Measurements from ENCODE around the gene IL36A. TPM values are rescaled to one million over a fixed set of nuclear protein-coding genes. Genes with fewer than 3 reads are reported as not detected.

IL36A gene
- total RNA-seq, 1 experiment from 2014 or later: not detected

DNA sequence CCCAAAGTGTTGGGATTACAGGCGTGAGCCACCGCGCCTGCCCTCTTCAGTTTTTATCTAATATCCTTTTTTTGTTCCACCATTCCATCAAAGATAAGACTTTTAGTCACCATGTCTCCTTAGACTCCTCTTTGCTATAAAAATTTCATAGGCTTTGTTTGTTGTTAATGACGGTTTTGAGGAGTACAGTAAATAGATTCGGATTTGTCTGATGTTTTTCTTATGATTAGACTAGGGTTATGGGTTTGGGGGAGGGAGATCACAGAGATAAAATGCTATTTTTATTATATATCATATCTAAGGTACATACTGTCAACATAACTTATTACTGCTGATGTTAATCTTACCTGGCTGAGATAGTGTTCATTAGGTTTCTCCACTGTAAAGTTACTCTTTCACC is 41.2 kb downstream of the IL36A start:
- intact Hi-C loops (cut with micrococcal nuclease; ENCODE audit: unreplicated experiment): no loop called here
- CTCF ChIA-PET: no interaction called here
- Histone ChIP-seq H3K4me1 (ENCODE audit: insufficient read depth, low read length, poor library complexity, severe bottlenecking) (no peaks in the 10 kb centered on the region), H3K36me3 (ENCODE audit: insufficient read depth, low read length, poor library complexity, severe bottlenecking) (no peaks in the 10 kb centered on the region), H3K27ac (ENCODE audit: low read depth, low read length, poor library complexity, severe bottlenecking) (no peak overlapping the region), H3K4me3 (ENCODE audit: low read depth, low read length, poor library complexity, severe bottlenecking) (no peak overlapping the region), H3K27me3 (replicated peaks; ENCODE audit: insufficient read depth, low read depth, low read length, poor library complexity) (peaks cover 10% of the 10 kb centered on the region), H3K9me3 (ENCODE audit: low read depth, low read length, poor library complexity, severe bottlenecking) (no peaks in the 10 kb centered on the region)
- POLR2A ChIA-PET (ENCODE audit: low non-redundant PET): no interaction called here
- TF ChIP-seq, protein P1, sequence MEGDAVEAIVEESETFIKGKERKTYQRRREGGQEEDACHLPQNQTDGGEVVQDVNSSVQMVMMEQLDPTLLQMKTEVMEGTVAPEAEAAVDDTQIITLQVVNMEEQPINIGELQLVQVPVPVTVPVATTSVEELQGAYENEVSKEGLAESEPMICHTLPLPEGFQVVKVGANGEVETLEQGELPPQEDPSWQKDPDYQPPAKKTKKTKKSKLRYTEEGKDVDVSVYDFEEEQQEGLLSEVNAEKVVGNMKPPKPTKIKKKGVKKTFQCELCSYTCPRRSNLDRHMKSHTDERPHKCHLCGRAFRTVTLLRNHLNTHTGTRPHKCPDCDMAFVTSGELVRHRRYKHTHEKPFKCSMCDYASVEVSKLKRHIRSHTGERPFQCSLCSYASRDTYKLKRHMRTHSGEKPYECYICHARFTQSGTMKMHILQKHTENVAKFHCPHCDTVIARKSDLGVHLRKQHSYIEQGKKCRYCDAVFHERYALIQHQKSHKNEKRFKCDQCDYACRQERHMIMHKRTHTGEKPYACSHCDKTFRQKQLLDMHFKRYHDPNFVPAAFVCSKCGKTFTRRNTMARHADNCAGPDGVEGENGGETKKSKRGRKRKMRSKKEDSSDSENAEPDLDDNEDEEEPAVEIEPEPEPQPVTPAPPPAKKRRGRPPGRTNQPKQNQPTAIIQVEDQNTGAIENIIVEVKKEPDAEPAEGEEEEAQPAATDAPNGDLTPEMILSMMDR (conservative IDR thresholded peaks at IDR 0.05; ENCODE audit: low read depth, low read length): no peak
- TF ChIP-seq EZH2 (IDR thresholded peaks at IDR 0.05; ENCODE audit: borderline replicate concordance, low read depth, low read length, poor library complexity, severe bottlenecking): no peak
- no peak for DNase-seq (ENCODE audit: low spot score)
- BruUV-seq (replicated peaks): no TSS peak

DNA sequence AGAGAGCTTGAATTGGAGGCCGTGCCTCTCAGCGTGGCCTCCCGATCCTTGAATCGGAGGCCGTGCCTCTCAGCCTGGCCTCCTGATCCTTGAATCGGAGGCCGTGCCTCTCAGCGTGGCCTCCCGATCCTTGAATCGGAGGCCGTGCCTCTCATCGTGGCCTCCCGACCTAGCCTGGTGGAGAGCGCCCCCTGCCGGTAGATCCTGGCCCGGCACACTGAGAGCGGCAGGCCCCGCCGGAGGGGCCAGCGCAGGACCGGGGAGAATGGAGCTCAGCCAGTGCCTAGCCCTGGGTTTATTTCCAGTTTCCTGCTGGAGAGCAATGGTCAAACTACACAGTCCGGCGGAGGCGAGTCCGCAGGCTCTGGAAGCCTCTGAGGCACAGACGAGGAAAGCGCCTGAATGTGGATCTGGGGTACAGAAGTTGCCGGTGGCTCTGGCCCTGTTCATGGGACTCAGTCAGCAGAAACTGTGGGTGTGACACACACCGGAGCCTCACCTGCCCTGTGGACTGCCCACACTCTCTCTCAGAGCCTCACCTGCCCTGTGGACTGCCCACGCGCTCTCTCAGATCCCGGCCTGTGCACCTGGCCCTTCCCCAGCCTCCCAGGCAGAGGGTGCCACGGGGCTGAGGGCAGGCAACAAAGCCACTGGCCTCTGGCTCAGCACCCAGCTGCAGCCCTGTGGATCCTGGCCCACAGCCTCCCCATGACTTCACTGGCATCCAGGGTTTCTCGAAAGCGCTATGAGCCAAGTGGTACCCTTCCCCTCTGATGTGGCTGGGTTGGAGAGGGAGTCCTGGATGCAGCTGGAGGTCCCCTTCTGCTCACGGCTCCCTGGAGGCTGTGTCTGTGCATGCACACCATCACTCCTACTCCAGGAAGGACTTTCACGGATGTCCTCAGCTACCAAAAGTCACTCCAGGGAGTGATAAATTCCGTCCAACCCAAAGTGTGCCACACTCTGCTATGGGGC is 45.9 kb downstream of the IL36A start:
- ChIA-PET CTCF (no interaction called here), POLR2A (ENCODE audit: low non-redundant PET) (no interaction called here)
- TF ChIP-seq, protein P1 (conservative IDR thresholded peaks at IDR 0.05; ENCODE audit: low read depth, low read length): no peak
- TF ChIP-seq EZH2 (IDR thresholded peaks at IDR 0.05; ENCODE audit: borderline replicate concordance, low read depth, low read length, poor library complexity, severe bottlenecking): no peak
- no peaks in the 10 kb centered on the region for H3K4me1 ChIP-seq (ENCODE audit: insufficient read depth, low read length, poor library complexity, severe bottlenecking)
- intact Hi-C loops (cut with micrococcal nuclease; ENCODE audit: unreplicated experiment): no loop called here
- H3K4me3 ChIP-seq (ENCODE audit: low read depth, low read length, poor library complexity, severe bottlenecking): no peak overlapping the region
- H3K27me3 ChIP-seq (replicated peaks; ENCODE audit: insufficient read depth, low read depth, low read length, poor library complexity): peaks cover 9% of the 10 kb centered on the region
- no peaks in the 10 kb centered on the region for H3K9me3 ChIP-seq (ENCODE audit: low read depth, low read length, poor library complexity, severe bottlenecking)
- BruUV-seq (replicated peaks): no TSS peak
- no peak for DNase-seq (ENCODE audit: low spot score)
- H3K36me3 ChIP-seq (ENCODE audit: insufficient read depth, low read length, poor library complexity, severe bottlenecking): no peaks in the 10 kb centered on the region
- no peak overlapping the region for H3K27ac ChIP-seq (ENCODE audit: low read depth, low read length, poor library complexity, severe bottlenecking)

DNA sequence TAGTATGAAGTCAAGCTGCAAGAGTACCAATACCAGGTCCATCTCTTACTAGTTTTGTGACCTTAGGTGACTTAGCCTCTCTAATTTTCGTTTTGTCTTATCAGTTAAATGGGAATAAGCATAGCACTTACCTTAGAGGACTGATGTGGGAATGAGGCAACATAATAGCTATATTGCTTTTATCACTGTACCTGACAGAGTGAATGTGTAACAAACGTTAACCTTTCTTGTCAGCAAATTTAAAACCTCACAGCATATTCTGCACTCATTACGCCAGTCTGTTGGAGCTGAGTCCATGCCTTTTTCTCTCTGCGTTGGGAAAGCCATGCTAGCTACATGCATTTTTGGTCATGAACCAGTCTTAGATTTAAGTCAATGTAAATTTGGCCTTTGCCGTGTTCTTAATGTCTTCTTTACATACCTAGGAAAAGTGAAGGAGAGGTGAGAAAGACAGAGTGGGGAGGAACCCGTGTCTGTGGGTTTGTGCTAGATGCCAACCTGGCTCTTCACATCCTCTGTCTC is 47.2 kb downstream of the IL36A start, which contains the start of gene IL36B:
TSS of gene IL36B (minus strand) at position 472 of the 522 bp plus-strand sequence.
- no peaks in the 10 kb centered on the region for H3K36me3 ChIP-seq (ENCODE audit: insufficient read depth, low read length, poor library complexity, severe bottlenecking)
- no peak for DNase-seq (ENCODE audit: low spot score)
- BruUV-seq (replicated peaks): no TSS peak
- H3K4me3 ChIP-seq (ENCODE audit: low read depth, low read length, poor library complexity, severe bottlenecking): no peak within 1 kb of the TSS
- H3K9me3 ChIP-seq (ENCODE audit: low read depth, low read length, poor library complexity, severe bottlenecking): no peaks in the 10 kb centered on the region
- no peaks in the 10 kb centered on the region for H3K27me3 ChIP-seq (replicated peaks; ENCODE audit: insufficient read depth, low read depth, low read length, poor library complexity)
- ChIA-PET CTCF (no interaction called here), POLR2A (ENCODE audit: low non-redundant PET) (no interaction called here)
- TF ChIP-seq EZH2 (IDR thresholded peaks at IDR 0.05; ENCODE audit: borderline replicate concordance, low read depth, low read length, poor library complexity, severe bottlenecking): no peak
- TF ChIP-seq, protein P1 (conservative IDR thresholded peaks at IDR 0.05; ENCODE audit: low read depth, low read length): no peak
- intact Hi-C loops (cut with micrococcal nuclease; ENCODE audit: unreplicated experiment): no loop called here
- no peaks in the 10 kb centered on the region for H3K4me1 ChIP-seq (ENCODE audit: insufficient read depth, low read length, poor library complexity, severe bottlenecking)
- H3K27ac ChIP-seq (ENCODE audit: low read depth, low read length, poor library complexity, severe bottlenecking): no peak within 1 kb of the TSS

Data from A673 (cell line).